ENCODE measurements around the gene ADORA3.
"Not testable (repeated sequence)": the region's sequence is repeated elsewhere in the genome, so short reads cannot be mapped to it uniquely, and the experiment has no call there.

The ADORA3 gene

GRCh38 chr1:111503585-111504060, at the start of gene ADORA3, which contains the start of gene TMIGD3:
Gene ADORA3 (minus strand): TSS chr1:111503633. CDS start chr1:111503354, 279 bp downstream.
Gene TMIGD3 (minus strand): TSS chr1:111503633. CDS start chr1:111503354, 279 bp downstream.
- DNase-seq: no peak

GRCh38 chr1:111553196-111553595, 49.8 kb upstream of the ADORA3 start:
- no peak for DNase-seq

- no peak for DNase-seq
Measured at GRCh38 chr1:111552587-111552986, 49.2 kb upstream of the ADORA3 start.

- DNase-seq: no peak
Measured at GRCh38 chr1:111551623-111552411, 48.4 kb upstream of the ADORA3 start.

GRCh38 chr1:111547786-111548185, 44.4 kb upstream of the ADORA3 start:
- DNase-seq: not testable (repeated sequence)

- DNase-seq: no peak
Measured at GRCh38 chr1:111542187-111542586, 38.8 kb upstream of the ADORA3 start.

GRCh38 chr1:111541721-111542120, 38.3 kb upstream of the ADORA3 start:
- no peak for DNase-seq

GRCh38 chr1:111540928-111541327, 37.5 kb upstream of the ADORA3 start:
- no peak for DNase-seq

- no peak for DNase-seq
Measured at GRCh38 chr1:111538343-111539025, 35.1 kb upstream of the ADORA3 start.

- DNase-seq: no peak
Measured at GRCh38 chr1:111535256-111536191, 32.1 kb upstream of the ADORA3 start.

- DNase-seq: no peak
Measured at GRCh38 chr1:111520053-111520452, 16.6 kb upstream of the ADORA3 start.

- peak; percentile 71 for DNase-seq
Measured at GRCh38 chr1:111517469-111518225, 14.2 kb upstream of the ADORA3 start.

- no peak for DNase-seq
Measured at GRCh38 chr1:111516005-111516535, 12.6 kb upstream of the ADORA3 start.

GRCh38 chr1:111515291-111516004, 12.0 kb upstream of the ADORA3 start:
- no peak for DNase-seq

GRCh38 chr1:111513410-111514020, 10.1 kb upstream of the ADORA3 start:
- no peak for DNase-seq

GRCh38 chr1:111512931-111513330, 9.5 kb upstream of the ADORA3 start:
- no peak for DNase-seq

- no peak for DNase-seq
Measured at GRCh38 chr1:111512132-111512889, 8.9 kb upstream of the ADORA3 start.

GRCh38 chr1:111511370-111511769, 7.9 kb upstream of the ADORA3 start:
- DNase-seq: no peak

- no peak for DNase-seq
Measured at GRCh38 chr1:111509997-111510375, 6.6 kb upstream of the ADORA3 start.

All from NCI-H345 (cell line).